Osteocyte (in vitro differentiated cells): ENCODE data around the gene STARD3. TPM values are rescaled to one million over a fixed set of nuclear protein-coding genes. Genes with fewer than 3 reads are reported as not detected.

Experiments
- DNase-seq: peaks from one replicate; pipeline ENCODE4 v3.0.0; 2021; ENCODE audit warnings: mixed read lengths; ENCODE audit not compliant: unreplicated experiment; ENCODE audit errors: extremely low spot score
- H3K27ac Mint-ChIP-seq: one replicate; pipeline ENCODE4 v1.8.0; 2021; ENCODE audit warnings: mild to moderate bottlenecking, mixed read lengths; ENCODE audit not compliant: unreplicated experiment
- H3K27me3 Mint-ChIP-seq: one replicate; pipeline ENCODE4 v1.8.0; 2021; ENCODE audit warnings: mixed read lengths; ENCODE audit not compliant: unreplicated experiment
- H3K36me3 Mint-ChIP-seq: one replicate; pipeline ENCODE4 v1.8.0; 2021; ENCODE audit warnings: mixed read lengths; ENCODE audit not compliant: unreplicated experiment
- H3K4me1 Mint-ChIP-seq: one replicate; pipeline ENCODE4 v1.8.0; 2021; ENCODE audit warnings: mixed read lengths; ENCODE audit not compliant: unreplicated experiment
- H3K4me3 Mint-ChIP-seq: one replicate; pipeline ENCODE4 v1.8.0; 2021; ENCODE audit warnings: mild to moderate bottlenecking, moderate library complexity, mixed read lengths; ENCODE audit not compliant: unreplicated experiment
- H3K9me3 Mint-ChIP-seq: one replicate; pipeline ENCODE4 v1.8.0; 2021; ENCODE audit warnings: mixed read lengths; ENCODE audit not compliant: unreplicated experiment
- total RNA-seq: library from RNA; stranded (reverse); gene quantifications from 2 replicates; pipeline ENCODE4 v1.2.1, GENCODE V29; 2021
- TF ChIP-seq, protein P1 (sequence below): fragments of 200-600 bp; sonication (generic); IDR thresholded peaks from 2 replicates; pipeline ENCODE4 v1.5.0; 2021; ENCODE audit warnings: antibody characterized with exemption, mild to moderate bottlenecking, moderate library complexity

The STARD3 gene
- total RNA-seq, 1 donor from 2014 or later = 68.9 TPM

DNA sequence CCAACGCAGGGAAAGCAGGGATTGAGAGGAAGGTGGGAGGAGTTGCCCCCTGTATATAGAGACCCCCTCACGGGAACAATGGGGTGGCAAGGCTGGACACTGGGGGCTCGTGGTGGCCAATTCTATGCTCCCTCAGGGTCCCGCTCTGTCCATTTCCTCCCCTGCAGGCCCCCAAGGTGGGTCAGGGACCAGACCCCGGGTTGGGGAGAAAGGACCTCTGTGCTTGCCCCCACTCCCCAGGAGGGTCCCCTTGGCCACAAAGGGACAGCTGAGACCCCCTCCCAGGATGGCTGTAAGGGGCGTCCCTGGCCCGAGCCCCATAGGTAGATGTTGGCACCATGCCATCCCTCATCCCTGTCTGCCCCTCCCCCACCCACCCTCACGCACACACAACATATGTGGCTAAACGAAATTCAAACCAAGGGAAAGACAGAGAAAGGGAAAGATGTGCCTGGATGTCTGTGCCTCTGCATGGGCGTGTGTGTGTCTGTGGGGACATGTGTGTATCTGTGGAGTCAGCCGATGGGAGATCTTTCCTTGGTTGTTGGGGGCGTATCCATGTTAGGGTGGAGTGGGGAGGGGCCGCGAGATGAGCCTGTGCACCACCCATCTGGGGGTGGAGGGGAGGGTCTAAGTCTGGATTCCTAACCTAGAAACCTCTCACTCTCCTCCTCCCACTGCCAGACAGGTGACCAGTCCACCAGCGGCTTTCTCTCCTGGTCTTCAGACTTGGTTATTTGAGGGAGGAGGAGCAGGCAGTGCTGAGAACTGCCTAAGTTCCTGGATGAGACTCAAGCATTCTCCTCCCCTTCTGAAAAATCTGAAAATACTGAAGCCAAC lies 28.6 kb upstream of the STARD3 start:
- no peaks in the 10 kb centered on the region for H3K36me3 Mint-ChIP-seq
- H3K9me3 Mint-ChIP-seq = no peaks in the 10 kb centered on the region
- H3K27ac Mint-ChIP-seq = no peak overlapping the region
- peaks cover 8% of the 10 kb centered on the region for H3K4me1 Mint-ChIP-seq
- peaks cover 62% of the 10 kb centered on the region for H3K27me3 Mint-ChIP-seq
- no peak for DNase-seq
- TF ChIP-seq, protein P1, sequence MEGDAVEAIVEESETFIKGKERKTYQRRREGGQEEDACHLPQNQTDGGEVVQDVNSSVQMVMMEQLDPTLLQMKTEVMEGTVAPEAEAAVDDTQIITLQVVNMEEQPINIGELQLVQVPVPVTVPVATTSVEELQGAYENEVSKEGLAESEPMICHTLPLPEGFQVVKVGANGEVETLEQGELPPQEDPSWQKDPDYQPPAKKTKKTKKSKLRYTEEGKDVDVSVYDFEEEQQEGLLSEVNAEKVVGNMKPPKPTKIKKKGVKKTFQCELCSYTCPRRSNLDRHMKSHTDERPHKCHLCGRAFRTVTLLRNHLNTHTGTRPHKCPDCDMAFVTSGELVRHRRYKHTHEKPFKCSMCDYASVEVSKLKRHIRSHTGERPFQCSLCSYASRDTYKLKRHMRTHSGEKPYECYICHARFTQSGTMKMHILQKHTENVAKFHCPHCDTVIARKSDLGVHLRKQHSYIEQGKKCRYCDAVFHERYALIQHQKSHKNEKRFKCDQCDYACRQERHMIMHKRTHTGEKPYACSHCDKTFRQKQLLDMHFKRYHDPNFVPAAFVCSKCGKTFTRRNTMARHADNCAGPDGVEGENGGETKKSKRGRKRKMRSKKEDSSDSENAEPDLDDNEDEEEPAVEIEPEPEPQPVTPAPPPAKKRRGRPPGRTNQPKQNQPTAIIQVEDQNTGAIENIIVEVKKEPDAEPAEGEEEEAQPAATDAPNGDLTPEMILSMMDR = no peak
- H3K4me3 Mint-ChIP-seq = no peak overlapping the region

DNA sequence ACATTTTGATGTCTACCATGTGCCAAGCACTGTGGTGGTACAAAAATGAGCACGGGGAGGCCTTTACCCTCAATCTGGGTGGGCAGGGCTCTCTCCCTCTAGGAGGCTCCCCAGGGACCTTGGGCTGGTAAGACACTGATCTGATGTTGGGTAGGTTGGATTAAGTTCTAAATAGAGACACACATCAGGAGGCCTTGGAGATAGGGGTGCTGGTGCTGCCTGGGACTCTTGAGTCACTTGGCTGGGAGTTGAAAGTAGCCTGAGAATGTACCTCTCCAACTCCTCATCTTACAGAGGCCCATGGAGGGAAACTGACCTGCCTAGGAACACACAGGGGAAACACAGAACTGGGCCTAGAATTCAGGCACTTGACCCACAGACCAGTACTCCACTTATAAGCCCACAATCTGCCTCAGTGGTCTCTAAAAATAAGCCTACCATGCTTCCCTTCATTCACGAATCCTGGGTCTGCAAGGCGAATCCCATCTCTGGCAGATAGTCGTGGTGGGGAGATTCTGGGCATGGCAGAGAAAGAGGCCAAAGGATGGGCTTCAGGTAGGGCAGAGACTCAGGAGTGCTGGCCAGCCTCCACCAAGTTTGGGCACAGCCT lies 27.4 kb upstream of the STARD3 start:
- Mint-ChIP-seq H3K27ac (no peak overlapping the region), H3K9me3 (no peaks in the 10 kb centered on the region), H3K4me3 (no peak overlapping the region), H3K27me3 (peaks cover 65% of the 10 kb centered on the region), H3K36me3 (no peaks in the 10 kb centered on the region), H3K4me1 (peaks cover 8% of the 10 kb centered on the region)
- TF ChIP-seq, protein P1 = no peak
- no peak for DNase-seq

DNA sequence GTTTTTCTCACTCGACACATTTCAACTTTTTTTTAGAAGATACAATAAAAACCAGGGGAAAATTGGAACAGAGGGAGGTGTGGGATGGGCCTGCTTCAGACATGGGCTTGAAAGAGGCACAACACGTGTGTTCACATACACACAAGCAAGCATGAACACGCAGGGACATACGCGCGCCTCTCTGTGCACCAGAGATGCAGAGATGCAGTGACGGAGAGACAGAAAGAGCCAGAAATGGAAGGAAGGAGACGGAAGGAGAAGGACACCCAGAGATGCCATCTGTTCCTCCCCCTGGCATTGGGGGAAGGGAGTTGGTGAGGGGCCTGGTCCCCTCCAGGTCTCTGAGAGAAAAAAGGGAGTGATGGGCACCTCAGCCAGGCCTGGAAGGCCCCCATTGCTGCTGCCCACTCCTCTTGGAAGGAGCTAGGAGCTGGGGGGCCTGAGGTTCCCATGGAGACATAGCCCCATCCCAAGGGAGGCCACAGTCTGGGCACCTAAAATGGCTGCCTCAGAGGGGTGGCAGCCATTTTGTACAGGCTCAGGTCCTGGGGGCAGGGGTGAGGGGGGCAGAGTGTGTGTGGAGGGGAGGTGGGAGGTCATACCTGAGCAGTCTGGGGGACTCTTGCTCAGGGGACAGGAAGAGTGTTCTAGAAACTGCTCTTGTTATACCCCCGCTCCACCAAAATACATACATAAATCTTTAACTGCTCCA lies 25.4 kb upstream of the STARD3 start:
- DNase-seq = no peak
- TF ChIP-seq, protein P1 = no peak
- no peaks in the 10 kb centered on the region for H3K36me3 Mint-ChIP-seq
- no peak overlapping the region for H3K4me3 Mint-ChIP-seq
- no peak overlapping the region for H3K27ac Mint-ChIP-seq
- peaks cover 2% of the 10 kb centered on the region for H3K4me1 Mint-ChIP-seq
- peaks cover 72% of the 10 kb centered on the region for H3K27me3 Mint-ChIP-seq
- no peaks in the 10 kb centered on the region for H3K9me3 Mint-ChIP-seq

DNA sequence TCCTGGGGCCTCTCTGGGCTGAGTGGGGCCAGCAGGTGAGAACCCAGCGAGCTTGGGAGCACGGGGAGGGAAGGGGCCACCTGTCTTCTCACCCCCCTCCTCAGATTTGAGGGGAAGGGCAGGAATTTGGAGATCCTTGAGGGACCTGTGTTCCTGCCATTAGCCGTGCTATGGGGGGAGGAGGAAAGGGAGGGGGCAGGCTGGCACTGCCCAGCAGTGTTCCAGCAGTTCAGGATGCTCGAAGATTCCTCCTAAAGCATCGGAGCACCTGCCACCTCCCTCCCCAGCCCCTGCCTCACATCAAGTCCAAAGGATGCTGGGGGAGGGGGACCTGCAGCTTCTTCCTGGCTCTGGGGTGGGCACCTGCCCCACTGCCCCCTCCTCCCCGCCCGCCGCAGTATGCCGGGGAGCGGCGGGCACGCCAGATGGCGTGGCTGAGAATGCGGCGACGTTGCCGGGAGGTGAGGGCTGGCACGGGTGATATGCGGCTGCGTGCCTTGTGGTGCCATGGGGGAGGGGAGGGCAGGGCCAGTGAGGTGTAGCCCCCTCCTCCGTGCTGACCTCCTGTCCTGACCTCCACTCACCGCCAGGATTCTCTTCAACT lies 24.6 kb upstream of the STARD3 start:
- DNase-seq = no peak
- no peak overlapping the region for H3K4me3 Mint-ChIP-seq
- H3K9me3 Mint-ChIP-seq = no peaks in the 10 kb centered on the region
- H3K27me3 Mint-ChIP-seq = peaks cover 69% of the 10 kb centered on the region
- H3K27ac Mint-ChIP-seq = no peak overlapping the region
- TF ChIP-seq, protein P1 = no peak
- no peaks in the 10 kb centered on the region for H3K4me1 Mint-ChIP-seq
- H3K36me3 Mint-ChIP-seq = no peaks in the 10 kb centered on the region
